B cell (primary cell): ENCODE measurements around the gene NDUFAF4. TPM values are rescaled to one million over a fixed set of nuclear protein-coding genes. Genes with fewer than 3 reads are reported as not detected.

Experiments
- ATAC-seq: fragments of 200-7000 bp; cut with Tn5 transposase; one replicate; pipeline ENCODE4 v1.10.0; 2021; ENCODE audit warnings: low read depth, mild to moderate bottlenecking, moderate number of reproducible peaks, moderate library complexity
- CTCF ChIA-PET: fragments of 350-600 bp; sonication (Branson Sonifier 250); formaldehyde crosslinking; loops from one replicate; lab custom pipeline; 2021; ENCODE audit warnings: antibody characterized with exemption, inconsistent platforms; lab: Charles Lee
- POLR2A ChIA-PET: fragments of 350-600 bp; sonication (Branson Sonifier 250); formaldehyde crosslinking; loops from one replicate; lab custom pipeline; 2021; ENCODE audit warnings: antibody characterized with exemption; lab: Charles Lee
- DNase-seq: peaks from one replicate; pipeline ENCODE4 v3.0.0; 2013
- H2AFZ ChIP-seq: 2 replicates; pipeline ENCODE4 v1.6.1; 2012; ENCODE audit warnings: mild to moderate bottlenecking, low read depth, low read length; ENCODE audit not compliant: insufficient read depth, poor library complexity, severe bottlenecking
- H3K27ac ChIP-seq, 2 donors: 1 replicate in 1 of 2; 2 replicates in 1 of 2; pipeline ENCODE4 v1.5.1; 2012 to 2013; ENCODE audit warnings: low read length in 2 of 2, mild to moderate bottlenecking in 2 of 2, moderate library complexity in 1 of 2
- H3K27me3 ChIP-seq, 4 experiments: fragments of 200-600 bp in 1 of 4; sonication (generic) in 1 of 4; replicated peaks in 1 of 4; 1 replicate in 2 of 4; 2 replicates in 2 of 4; pipeline versions ENCODE4 v1.6.1 to v1.7.0; 2013 to 2016; ENCODE audit warnings: low read length in 3 of 4, mild to moderate bottlenecking in 2 of 4, mixed read lengths in 1 of 4, moderate library complexity in 1 of 4; ENCODE audit not compliant: insufficient read depth in 4 of 4, control insufficient read depth in 3 of 4; ENCODE audit errors: control extremely low read depth in 1 of 4
- H3K36me3 ChIP-seq, 2 experiments: replicated peaks in 1 of 2; 1 replicate in 1 of 2; 2 replicates in 1 of 2; pipeline versions ENCODE4 v1.6.1 to v1.7.1; 2013; ENCODE audit warnings: low read length in 1 of 2; ENCODE audit not compliant: insufficient read depth in 2 of 2, control insufficient read depth in 1 of 2; ENCODE audit errors: control extremely low read depth in 1 of 2, extremely low read depth in 1 of 2
- H3K4me1 ChIP-seq, 2 donors: fragments of 200-600 bp in 1 of 2; sonication (generic) in 1 of 2; 1 replicate in 1 of 2; 2 replicates in 1 of 2; pipeline versions ENCODE4 v1.5.1 to v1.6.1; 2013 to 2017; ENCODE audit warnings: low read length in 2 of 2; ENCODE audit not compliant: control insufficient read depth in 2 of 2, insufficient read depth in 2 of 2
- H3K4me2 ChIP-seq: replicated peaks from 2 replicates; pipeline ENCODE3; 2012; ENCODE audit warnings: mild to moderate bottlenecking, low read depth, low read length; ENCODE audit not compliant: poor library complexity, severe bottlenecking
- H3K4me3 ChIP-seq, 5 experiments: fragments of 200-600 bp in 1 of 5; sonication (generic) in 1 of 5; 1 replicate in 3 of 5; 2 replicates in 2 of 5; pipeline versions ENCODE4 v1.5.1 to v1.7.0; 2011 to 2016; ENCODE audit warnings: low read length in 4 of 5, mild to moderate bottlenecking in 4 of 5, low read depth in 2 of 5, control low read depth in 1 of 5, moderate library complexity in 1 of 5; ENCODE audit not compliant: insufficient read depth in 1 of 5; ENCODE audit errors: control extremely low read depth in 1 of 5, extremely low read depth in 1 of 5
- H3K79me2 ChIP-seq: fragments of 200-600 bp; sonication (generic); one replicate; pipeline ENCODE4 v1.6.0; 2016; ENCODE audit warnings: low read length; ENCODE audit not compliant: control insufficient read depth, insufficient read depth
- H3K9ac ChIP-seq: fragments of 200-600 bp; sonication (generic); 2 replicates; pipeline ENCODE4 v1.6.1; 2017; ENCODE audit warnings: mild to moderate bottlenecking, low read length, moderate library complexity
- H3K9me3 ChIP-seq, 3 donors: one replicate each; pipeline versions ENCODE4 v1.6.1 to v1.7.1; 2013; ENCODE audit warnings: low read length in 2 of 3; ENCODE audit not compliant: control insufficient read depth in 2 of 3, insufficient read depth in 1 of 3; ENCODE audit errors: control extremely low read depth in 1 of 3
- H4K20me1 ChIP-seq: 2 replicates; pipeline ENCODE4 v1.6.0; 2012; ENCODE audit warnings: mild to moderate bottlenecking, low read length; ENCODE audit not compliant: insufficient read depth, control insufficient read depth, poor library complexity, severe bottlenecking
- H3K27ac Mint-ChIP-seq: one replicate; pipeline ENCODE4 v1.8.0; 2021; ENCODE audit warnings: mixed read lengths
- H3K27me3 Mint-ChIP-seq: one replicate; pipeline ENCODE4 v1.8.0; 2021; ENCODE audit warnings: mixed read lengths
- H3K4me1 Mint-ChIP-seq: one replicate; pipeline ENCODE4 v1.8.0; 2021; ENCODE audit warnings: mixed read lengths
- H3K4me3 Mint-ChIP-seq: one replicate; pipeline ENCODE4 v1.8.0; 2021; ENCODE audit warnings: mixed read lengths
- H3K9me3 Mint-ChIP-seq: one replicate; pipeline ENCODE4 v1.8.0; 2022; ENCODE audit warnings: mixed read lengths; ENCODE audit not compliant: insufficient read depth
- CTCF ChIP-seq: fragments of 200-600 bp; IDR thresholded peaks from one replicate; pipeline ENCODE4 v1.8.0; 2022; ENCODE audit warnings: antibody characterized with exemption, mild to moderate bottlenecking
- EZH2 ChIP-seq: IDR thresholded peaks from 2 replicates; pipeline ENCODE4 v1.6.1; 2012; ENCODE audit warnings: borderline replicate concordance, low read depth, mild to moderate bottlenecking, moderate library complexity, low read length; ENCODE audit not compliant: insufficient read depth, poor library complexity, severe bottlenecking
- WGBS: methylation state at CpG from one replicate; pipeline ENCODE4 v1.1.5; 2013; ENCODE audit warnings: missing lambda C conversion rate; ENCODE audit not compliant: insufficient coverage; 5-methylcytosine and 5-hydroxymethylcytosine counted together
- intact Hi-C: fragments of 100-400 bp; cut with micrococcal nuclease; formaldehyde crosslinking; loops from one replicate; pipeline ENCODE4 v1.10.0; 2022
- polyA plus RNA-seq: library from polyadenylated mRNA; depleted of rRNA; stranded (reverse); fragments of >200 nt; gene quantifications from 2 replicates; pipeline ENCODE4 v1.2.3, GENCODE V29; 2012
- small RNA-seq: library from RNA; depleted of rRNA; stranded (forward); fragments of <200 nt; gene quantifications from one replicate; pipeline ENCODE3, GENCODE V24; 2012; ENCODE audit warnings: low replicate concordance, low read depth; ENCODE audit not compliant: insufficient read length
- total RNA-seq, 2 donors: library from RNA; stranded (reverse); fragments of 120-200 nt in 1 of 2; gene quantifications; 1 replicate in 1 of 2; 2 replicates in 1 of 2; pipeline versions ENCODE4 v1.2.3 to v1.2.4, GENCODE V29; 2013 to 2022

Gene NDUFAF4
- total and polyA plus RNA-seq, 2 donors (not counting 1 experiment from before 2014, with no cell fraction given), result 16.3 to 22.3 TPM

GRCh38 chr6:96844530-96844929 is 53.2 kb downstream of the NDUFAF4 start:
- TF ChIP-seq EZH2 (no peak), CTCF (no peak)
- Histone ChIP-seq H3K36me3 (no peaks in the 10 kb centered on the region), H3K4me2 (no peak overlapping the region), H3K9me3 (peaks cover 0 to 7% (median 3%) of the 10 kb centered on the region in 3 donors), H3K4me1 (no peaks in the 10 kb centered on the region), H3K4me3 (no peak overlapping the region), H3K27me3 (peaks cover 0 to 10% (median 0%) of the 10 kb centered on the region in 4 experiments), H3K27ac (no peak overlapping the region), H3K9ac (no peak overlapping the region), H4K20me1 (no peaks in the 10 kb centered on the region), H3K79me2 (no peaks in the 10 kb centered on the region), H2AFZ (no peak overlapping the region)
- peaks cover 37% of the 10 kb centered on the region for H3K27me3 Mint-ChIP-seq
- peaks cover 11% of the 10 kb centered on the region for H3K9me3 Mint-ChIP-seq
- intact Hi-C loops, result no loop called here
- no peak overlapping the region for H3K4me3 Mint-ChIP-seq
- ChIA-PET POLR2A (no interaction called here), CTCF (no interaction called here)
- H3K27ac Mint-ChIP-seq, result no peak overlapping the region
- DNase-seq, result no peak
- no peaks in the 10 kb centered on the region for H3K4me1 Mint-ChIP-seq
- ATAC-seq, result no peak

DNA sequence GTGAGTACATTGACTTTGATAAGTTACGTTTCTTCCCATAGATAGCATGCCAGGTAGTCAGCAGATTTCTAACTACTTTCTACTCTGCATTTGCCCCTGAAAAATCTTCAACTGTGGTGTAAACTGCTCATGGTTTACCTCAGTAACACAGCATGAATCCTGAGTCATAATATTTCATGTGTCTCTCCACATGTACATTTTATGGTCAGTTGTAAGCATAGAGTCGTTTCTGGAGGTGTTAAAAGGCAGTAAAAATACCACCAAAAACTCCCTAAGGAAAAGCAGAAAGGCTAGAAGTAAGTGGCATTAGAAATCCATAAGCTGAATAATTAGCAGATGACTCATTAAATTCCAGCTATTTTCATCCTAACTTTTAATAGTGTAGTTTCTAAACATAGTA is 56.3 kb downstream of the NDUFAF4 start:
- Histone ChIP-seq H2AFZ (no peak overlapping the region), H3K36me3 (no peaks in the 10 kb centered on the region), H3K4me3 (no peak overlapping the region), H3K4me1 (peaks cover 11 to 13% of the 10 kb centered on the region in 2 donors), H3K27me3 (peaks cover 0 to 34% (median 10%) of the 10 kb centered on the region in 4 experiments), H3K9me3 (peaks cover 0 to 3% (median 0%) of the 10 kb centered on the region in 3 donors), H3K9ac (no peak overlapping the region), H3K27ac (no peak overlapping the region), H4K20me1 (no peaks in the 10 kb centered on the region), H3K4me2 (no peak overlapping the region), H3K79me2 (no peaks in the 10 kb centered on the region)
- Mint-ChIP-seq H3K4me1 (peaks cover 14% of the 10 kb centered on the region), H3K27me3 (peaks cover 50% of the 10 kb centered on the region), H3K9me3 (peaks cover 5% of the 10 kb centered on the region), H3K4me3 (no peak overlapping the region), H3K27ac (no peak overlapping the region)
- DNase-seq (no peak), ATAC-seq (no peak)
- CTCF ChIA-PET, result no interaction called here
- no CpG with 5 or more reads among the region's 2 CpGs for WGBS
- POLR2A ChIA-PET, result no interaction called here
- TF ChIP-seq EZH2 (no peak), CTCF (no peak)
- intact Hi-C loops, result no loop called here

Small RNAs within 50 kb of the gene (small RNA-seq; reads per million reads assigned to genes)
- gene RN7SL509P, result not detected

Other genes with a start within 250 kb of the NDUFAF4 start
- gene GPR63, start 60.4 kb downstream of the NDUFAF4 start, total RNA-seq, result 0.10 and 0.12 TPM in 2 replicates
- gene GPR63, start 60.4 kb downstream of the NDUFAF4 start, polyA plus RNA-seq, result 0.01 and 0.10 TPM in 2 replicates
- 0.80 and 3.3 TPM in 2 replicates for gene KLHL32, start 26.8 kb upstream of the NDUFAF4 start, total RNA-seq
- gene KLHL32, start 26.8 kb upstream of the NDUFAF4 start, polyA plus RNA-seq, result 0.65 and 0.84 TPM in 2 replicates